Lung (tissue), 12 donors: Measurements from ENCODE around the gene P3H3. TPM values are rescaled to one million over a fixed set of nuclear protein-coding genes. Genes with fewer than 3 reads are reported as not detected.

Experiments used
- ATAC-seq: fragments of 200-7000 bp; cut with Tn5 transposase; one replicate; pipeline ENCODE4 v1.9.1; 2020; ENCODE audit warnings: moderate number of reproducible peaks; ENCODE audit not compliant: insufficient read depth, low FRiP score
- DNase-seq, 3 donors: peaks; one replicate each; pipeline ENCODE4 v3.0.0-alpha.2; 2013 to 2017
- H3K27ac ChIP-seq, 2 donors: one replicate each; pipeline ENCODE4 v1.5.1; 2013; ENCODE audit warnings: mild to moderate bottlenecking in 2 of 2, moderate library complexity in 2 of 2, control low read depth in 1 of 2, inconsistent platforms in 1 of 2, low read depth in 1 of 2, low read length in 1 of 2
- H3K27me3 ChIP-seq, 3 donors: one replicate each; pipeline ENCODE4 v1.5.1; 2013; ENCODE audit warnings: low read length in 2 of 3; ENCODE audit not compliant: control insufficient read depth in 3 of 3, insufficient read depth in 3 of 3
- H3K36me3 ChIP-seq, 4 donors: one replicate each; pipeline ENCODE4 v1.5.1; 2013; ENCODE audit warnings: low read length in 4 of 4, mild to moderate bottlenecking in 1 of 4, moderate library complexity in 1 of 4; ENCODE audit not compliant: control insufficient read depth in 4 of 4, insufficient read depth in 4 of 4
- H3K4me1 ChIP-seq, 5 donors: one replicate each; pipeline ENCODE4 v1.5.1; 2013; ENCODE audit warnings: low read length in 5 of 5, mild to moderate bottlenecking in 2 of 5, moderate library complexity in 1 of 5; ENCODE audit not compliant: control insufficient read depth in 5 of 5, insufficient read depth in 5 of 5
- H3K4me3 ChIP-seq: one replicate; pipeline ENCODE4 v1.5.1; 2013; ENCODE audit warnings: mild to moderate bottlenecking, control low read depth, moderate library complexity
- H3K9ac ChIP-seq, 2 donors: one replicate each; pipeline ENCODE4 v1.5.1; 2013; ENCODE audit warnings: low read length in 2 of 2, control low read depth in 1 of 2; ENCODE audit not compliant: insufficient read depth in 1 of 2
- H3K9me3 ChIP-seq, 4 donors: one replicate each; pipeline ENCODE4 v1.5.1; 2013; ENCODE audit warnings: low read length in 3 of 4, mild to moderate bottlenecking in 1 of 4, moderate library complexity in 1 of 4; ENCODE audit not compliant: control insufficient read depth in 4 of 4, insufficient read depth in 3 of 4
- CTCF ChIP-seq: IDR thresholded peaks from 2 replicates; pipeline ENCODE4 v1.5.1; 2012; ENCODE audit warnings: mild to moderate bottlenecking; ENCODE audit errors: control extremely low read depth, extremely low read depth
- WGBS, 2 donors: extraction: QIAGEN DNeasy Blood & Tissue Kit; methylation state at CpG; one replicate each; pipeline ENCODE4 v1.1.7; 2013; 5-methylcytosine and 5-hydroxymethylcytosine counted together
- polyA plus RNA-seq, 2 donors: library from polyadenylated mRNA; stranded (reverse); fragments of 200-250 nt; gene quantifications; one replicate each; pipeline ENCODE4 v1.2.1, GENCODE V29; 2013
- total RNA-seq, 2 donors: library from RNA; depleted of rRNA in 1 of 2; stranded (reverse); fragments of >200 nt in 1 of 2; gene quantifications; one replicate each; pipeline ENCODE4 v1.2.1, GENCODE V29; 2014 to 2021
- donor health status: control.
- donor health status: control.
- donor health status: Bipolar disorder and iron deficiency.
- donor health status: healthy.
- donor health status: DM: yes; HTN: yes; CAD: no.

Gene P3H3
- total and polyA plus RNA-seq, 4 donors: 9.3 to 23.3 (median 14.2) TPM

- no peaks in the 10 kb centered on the region for H3K27me3 ChIP-seq
- DNase-seq (no peak), ATAC-seq (no peak)
- peak overlapping the region in 1 of 2 donors; percentile 80 for H3K27ac ChIP-seq
- WGBS, 2 donors: 29 to 61% methylated on average over 13 of the region's 13 CpGs
- peak overlapping the region; percentile 18 for H3K4me3 ChIP-seq
- peaks cover 0 to 18% (median 6%) of the 10 kb centered on the region in 4 donors for H3K36me3 ChIP-seq
- H3K4me1 ChIP-seq: peaks cover 0 to 36% (median 16%) of the 10 kb centered on the region in 5 donors
- H3K9me3 ChIP-seq: no peaks in the 10 kb centered on the region
- peak overlapping the region; percentile 49 to 61 for H3K9ac ChIP-seq
- no peak for TF ChIP-seq CTCF
Observed at GRCh38 chr12:6791931-6792520, 36.2 kb upstream of the P3H3 start.

GRCh38 chr12:6792522-6793201, 35.5 kb upstream of the P3H3 start:
- Histone ChIP-seq H3K9me3 (no peaks in the 10 kb centered on the region), H3K27me3 (no peaks in the 10 kb centered on the region), H3K4me1 (peaks cover 0 to 34% (median 16%) of the 10 kb centered on the region in 5 donors), H3K27ac (peak overlapping the region in 1 of 2 donors; percentile 80), H3K9ac (peak overlapping the region; percentile 49 to 61), H3K36me3 (peaks cover 0 to 18% (median 6%) of the 10 kb centered on the region in 4 donors), H3K4me3 (no peak overlapping the region)
- DNase-seq: peak; percentile 81 to 85 (median 81)
- WGBS, 2 donors: 15 to 17% methylated on average over 12 of the region's 12 CpGs
- TF ChIP-seq CTCF: no peak
- no peak for ATAC-seq

GRCh38 chr12:6795088-6795487, 33.1 kb upstream of the P3H3 start:
- TF ChIP-seq CTCF: no peak
- H3K9ac ChIP-seq: no peak overlapping the region
- peaks cover 0 to 28% (median 12%) of the 10 kb centered on the region in 5 donors for H3K4me1 ChIP-seq
- no peaks in the 10 kb centered on the region for H3K9me3 ChIP-seq
- 85 to 95% methylated on average over 2 of the region's 2 CpGs for WGBS, 2 donors
- DNase-seq (no peak), ATAC-seq (no peak)
- H3K36me3 ChIP-seq: peaks cover 0 to 23% (median 9%) of the 10 kb centered on the region in 4 donors
- no peak overlapping the region for H3K27ac ChIP-seq
- no peaks in the 10 kb centered on the region for H3K27me3 ChIP-seq
- no peak overlapping the region for H3K4me3 ChIP-seq
